GM19351 (cell line): ENCODE data around the gene MYO1E.
"Not testable (repeated sequence)": the region's sequence is repeated elsewhere in the genome, so short reads cannot be mapped to it uniquely, and the experiment has no call there.

Experiments used
- ATAC-seq: cut with Tn5 transposase; IDR thresholded peaks from one replicate; pipeline ENCODE4 v1.9.1; 2021; ENCODE audit warnings: mild to moderate bottlenecking, moderate library complexity; ENCODE audit not compliant: unreplicated experiment

MYO1E gene

DNA sequence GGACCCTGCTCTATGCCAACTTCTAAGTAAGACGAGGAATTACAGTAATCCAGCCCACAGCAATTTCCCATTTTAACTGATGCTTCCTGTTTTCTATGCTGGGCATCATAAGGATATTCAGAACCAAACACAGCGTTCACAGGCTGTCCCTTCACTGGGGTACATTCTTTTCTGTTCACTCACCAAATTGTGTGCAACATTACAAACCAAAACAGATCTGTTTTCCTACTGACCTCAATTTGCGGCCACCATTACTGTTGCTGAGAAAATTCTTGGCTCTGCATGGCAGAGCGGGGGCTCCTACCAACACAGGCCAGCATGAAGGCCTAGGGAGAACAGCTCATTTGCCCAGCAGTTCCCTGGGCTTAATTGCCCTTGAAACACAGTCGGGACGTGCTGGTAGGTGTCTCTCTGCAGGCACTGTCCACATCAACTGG, 76.5 kb downstream of the MYO1E start:
- ATAC-seq: no peak

DNA sequence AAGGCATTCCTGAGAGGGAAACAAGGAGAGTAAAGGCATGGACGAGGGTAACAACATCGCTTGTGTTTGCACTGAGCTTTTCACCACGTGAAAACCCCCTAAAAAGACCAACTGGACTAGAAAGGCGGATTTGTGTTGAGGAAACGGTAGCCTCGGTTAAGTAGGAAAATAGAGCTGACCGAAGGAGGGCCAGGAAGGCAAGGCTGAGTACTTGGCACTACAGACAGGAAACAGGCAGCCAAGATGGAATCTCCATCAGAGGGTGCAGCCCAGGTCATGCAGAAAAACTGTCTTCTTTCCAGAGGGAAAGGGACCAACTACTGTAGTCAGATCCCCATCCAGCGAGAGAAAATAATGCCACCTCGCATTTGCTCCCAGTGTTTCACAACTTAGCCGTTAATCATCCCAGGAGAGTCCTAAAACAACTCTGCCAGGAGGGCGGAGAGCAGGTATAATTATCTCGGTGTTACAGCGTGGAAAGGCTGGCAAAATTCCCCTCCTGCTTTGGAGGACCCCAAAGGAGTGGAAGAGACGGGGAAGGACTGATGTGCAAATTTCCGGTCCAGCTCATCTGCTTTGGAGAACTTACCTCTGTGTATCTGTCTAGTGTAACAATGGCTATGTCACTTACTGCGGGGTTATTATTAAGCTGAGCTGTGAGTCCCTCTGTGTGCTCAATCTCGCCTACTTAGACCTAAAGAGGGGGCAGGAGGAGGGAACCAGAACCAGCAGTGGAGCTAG, 77.2 kb downstream of the MYO1E start:
- no peak for ATAC-seq

DNA sequence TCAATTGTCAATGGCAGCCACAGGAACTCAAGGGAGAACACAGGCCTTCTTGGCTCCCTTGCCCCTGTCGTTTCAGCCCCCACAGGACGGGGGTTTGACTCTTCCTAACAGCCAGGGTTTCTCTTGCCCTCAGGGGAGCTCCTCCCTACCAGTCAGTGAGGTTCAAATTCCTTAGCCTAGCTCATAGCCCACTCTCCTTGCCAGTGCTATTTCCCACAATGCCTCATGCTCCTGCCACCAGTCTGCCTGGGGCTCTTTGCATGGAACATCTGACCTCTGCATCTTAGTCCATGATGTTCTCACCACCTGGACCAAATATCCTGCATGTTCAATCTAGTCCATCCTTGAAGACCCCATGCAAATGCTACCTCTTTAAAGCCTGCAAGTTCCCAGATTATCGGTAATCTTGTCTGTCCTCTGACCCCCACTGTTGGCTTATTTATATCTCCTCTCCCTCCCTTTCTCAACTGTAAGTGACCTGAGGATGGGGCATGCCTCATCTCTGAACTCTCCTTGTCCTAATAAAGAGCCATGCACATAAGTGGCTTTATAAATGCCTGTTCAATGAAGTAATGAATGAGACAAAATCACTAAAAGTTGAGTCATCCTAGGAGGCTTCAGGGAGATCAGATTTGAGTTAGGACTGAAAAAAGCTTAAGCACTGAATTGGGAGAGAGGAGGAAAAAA, 78.0 kb downstream of the MYO1E start:
- ATAC-seq: no peak

DNA sequence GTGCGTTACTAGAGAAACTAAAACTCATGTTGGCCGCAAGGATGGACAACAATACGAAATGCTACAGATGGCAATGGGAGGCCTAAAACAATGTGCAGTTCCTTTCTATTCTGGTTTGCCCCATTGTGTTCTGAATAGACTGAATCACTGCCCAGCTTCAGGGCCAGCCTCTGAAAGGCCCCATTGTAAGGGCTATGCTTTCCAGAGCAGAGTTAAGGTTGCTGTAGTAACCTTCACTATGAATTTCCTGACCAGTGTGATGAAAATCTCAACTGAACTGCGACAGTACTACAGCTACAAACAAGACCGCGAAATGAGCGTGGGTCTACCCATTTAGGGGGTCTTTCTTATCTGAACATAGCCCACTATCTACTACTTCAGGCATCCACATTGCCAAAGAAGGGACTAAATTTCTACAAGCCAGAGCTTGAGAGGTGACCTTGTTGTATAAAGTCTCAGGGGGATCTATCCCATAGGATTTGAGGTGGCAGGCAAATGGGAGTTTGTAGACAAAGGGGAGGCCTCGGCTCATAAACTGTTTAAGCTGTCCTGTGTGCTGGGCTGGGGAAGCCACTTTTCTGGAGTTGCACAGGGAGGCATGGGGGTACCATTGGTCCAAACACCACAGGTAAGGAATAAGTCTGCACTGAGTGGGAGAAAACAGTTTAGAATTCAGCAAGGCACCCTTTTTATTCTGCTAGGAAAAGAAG, 80.1 kb downstream of the MYO1E start:
- no peak for ATAC-seq

DNA sequence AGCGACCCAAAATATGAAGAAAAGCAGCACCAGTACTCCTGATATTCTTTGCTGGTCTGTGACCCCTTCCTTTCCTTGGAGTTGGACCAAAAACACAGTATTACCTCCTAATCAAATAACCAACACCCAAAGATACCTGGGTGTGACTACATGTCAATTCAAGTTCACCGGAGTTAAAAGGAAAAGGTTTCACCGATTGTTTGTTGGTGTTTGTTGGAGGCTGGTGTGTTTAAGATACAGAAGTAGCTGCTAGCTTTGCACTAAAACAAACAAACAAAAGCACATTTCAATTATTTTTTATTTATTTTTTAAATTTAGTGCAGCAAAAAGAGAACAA, 81.5 kb downstream of the MYO1E start:
- ATAC-seq: no peak

DNA sequence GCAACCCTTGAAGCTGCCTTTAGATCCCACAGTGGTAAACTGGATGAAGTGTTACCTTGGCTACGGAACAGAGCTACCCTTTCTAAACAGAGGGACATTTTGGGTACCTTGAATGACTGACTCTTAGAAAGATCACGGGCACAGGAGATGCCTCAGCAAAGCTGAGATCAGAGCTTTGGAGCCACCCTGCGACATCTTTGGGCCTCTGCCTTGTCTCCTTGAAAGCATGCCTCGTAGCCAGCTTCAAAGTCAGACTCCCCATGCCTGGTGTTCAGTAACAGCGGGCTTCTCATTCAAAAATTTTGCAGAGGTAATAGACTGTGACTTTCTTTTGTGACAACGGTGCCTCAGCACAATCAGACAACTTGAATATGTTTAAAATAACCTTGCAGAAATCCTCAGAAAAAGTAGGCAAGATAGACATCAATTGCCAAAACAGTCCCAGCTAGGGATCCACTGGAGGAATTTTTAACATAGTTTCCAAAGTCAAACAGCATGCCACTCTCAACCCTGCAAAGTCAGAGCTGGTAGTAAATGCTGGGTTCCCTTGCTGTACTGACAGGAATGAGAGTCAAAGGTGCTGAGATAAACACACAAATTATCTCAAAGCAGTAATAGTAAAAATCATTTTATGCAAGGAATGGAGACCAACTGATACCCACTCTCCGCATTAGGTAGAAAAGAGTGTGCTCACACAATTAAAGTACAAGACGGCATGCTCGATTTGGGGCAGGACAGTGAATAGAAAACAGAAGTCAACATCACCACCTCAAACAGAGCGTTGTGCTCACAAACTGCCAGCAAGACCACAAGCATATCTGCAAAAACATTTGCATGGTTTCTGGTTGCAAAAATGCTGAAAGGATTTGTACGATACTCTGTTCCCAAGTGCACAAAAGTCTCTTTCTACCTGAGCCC, 82.1 kb downstream of the MYO1E start:
- no peak for ATAC-seq

DNA sequence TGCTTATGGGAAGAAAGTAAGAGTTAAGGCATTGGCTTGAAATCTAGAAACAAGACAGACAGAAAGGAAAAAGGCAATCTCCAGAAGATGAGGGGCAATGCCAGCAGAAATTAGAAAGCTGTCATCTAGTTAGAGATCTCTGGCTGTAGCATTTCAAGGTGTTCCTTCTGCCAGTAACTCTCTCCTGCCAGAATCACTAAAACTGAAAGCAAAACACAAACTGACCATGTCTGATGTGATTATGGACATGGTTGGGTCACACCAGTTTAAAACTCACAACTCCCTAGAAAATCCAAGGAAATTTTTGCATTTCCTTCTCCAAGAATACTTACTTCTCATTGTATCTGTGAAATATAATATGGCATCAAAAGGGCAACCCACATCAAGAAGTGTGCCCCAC, 83.1 kb downstream of the MYO1E start:
- no peak for ATAC-seq

DNA sequence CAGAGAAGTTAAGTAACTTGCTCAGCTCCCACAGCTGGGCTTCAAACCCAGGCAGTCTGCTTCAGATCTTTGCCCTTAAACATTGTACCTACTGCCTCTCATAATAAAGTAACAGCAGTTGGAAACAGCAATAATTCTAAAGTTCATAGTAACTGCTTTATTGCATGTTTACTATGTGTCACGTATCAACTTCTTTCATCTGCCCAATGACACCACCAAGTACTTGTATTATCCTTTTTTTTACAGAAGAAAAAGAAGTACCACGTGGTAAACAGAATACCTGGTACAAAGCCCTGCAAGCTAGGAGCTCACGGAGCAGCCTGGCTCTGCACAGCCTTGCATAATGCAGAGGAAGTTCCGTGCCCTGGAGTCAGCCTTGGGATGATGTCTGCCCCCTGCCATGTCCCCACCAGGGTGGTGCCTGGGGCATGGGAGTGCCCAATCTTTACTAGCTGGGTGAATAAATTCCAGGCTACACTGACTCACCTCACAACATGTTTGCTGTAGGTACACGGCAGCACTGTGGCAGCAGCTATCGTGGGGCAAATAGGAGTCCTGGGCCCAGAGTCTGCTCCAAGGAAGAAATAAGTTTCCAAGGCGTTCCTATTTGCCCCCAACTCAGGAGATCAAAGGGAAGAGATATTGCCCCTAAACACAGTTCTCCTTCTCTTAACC, 88.8 kb downstream of the MYO1E start:
- ATAC-seq: no peak

DNA sequence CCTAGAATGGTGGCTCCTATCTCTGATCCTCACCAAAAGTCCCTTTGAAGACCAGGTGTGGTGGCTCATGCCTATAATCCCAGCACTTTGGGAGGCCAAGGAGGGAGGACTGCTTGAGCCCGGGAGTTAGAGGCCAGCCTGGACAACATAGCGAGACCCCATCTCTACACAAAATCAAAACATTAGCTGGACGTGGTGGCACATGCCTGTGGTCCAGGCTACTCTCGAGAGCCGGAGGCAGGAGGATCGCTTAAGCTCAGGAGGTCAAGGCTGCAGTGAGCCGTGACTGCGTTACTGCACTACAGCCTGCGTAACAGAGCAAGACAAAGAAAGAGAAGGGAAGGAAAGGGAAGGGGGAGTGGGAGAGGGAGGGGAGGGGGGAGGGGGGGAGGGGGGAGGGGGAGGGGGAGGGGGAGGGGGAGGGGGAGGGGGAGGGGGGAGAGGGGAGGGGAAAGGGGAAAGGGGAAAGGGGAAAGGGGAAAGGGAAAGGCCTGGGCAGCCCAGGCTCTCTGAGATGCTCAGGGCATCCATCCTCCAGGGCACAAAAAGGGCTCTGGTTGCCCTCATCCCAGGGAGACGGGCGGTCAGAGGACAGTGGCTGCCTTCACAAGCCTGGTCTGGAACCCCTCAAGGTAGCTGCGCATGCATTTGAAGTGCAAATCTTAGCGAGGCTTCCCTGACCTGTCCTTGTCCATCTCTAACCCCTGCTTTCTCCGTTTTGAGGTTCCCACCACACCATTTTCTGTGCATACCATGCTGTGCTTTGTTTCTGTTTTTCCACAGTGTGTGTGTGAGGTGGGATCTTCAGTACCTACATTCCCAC, 89.9 kb downstream of the MYO1E start:
- ATAC-seq: no peak

DNA sequence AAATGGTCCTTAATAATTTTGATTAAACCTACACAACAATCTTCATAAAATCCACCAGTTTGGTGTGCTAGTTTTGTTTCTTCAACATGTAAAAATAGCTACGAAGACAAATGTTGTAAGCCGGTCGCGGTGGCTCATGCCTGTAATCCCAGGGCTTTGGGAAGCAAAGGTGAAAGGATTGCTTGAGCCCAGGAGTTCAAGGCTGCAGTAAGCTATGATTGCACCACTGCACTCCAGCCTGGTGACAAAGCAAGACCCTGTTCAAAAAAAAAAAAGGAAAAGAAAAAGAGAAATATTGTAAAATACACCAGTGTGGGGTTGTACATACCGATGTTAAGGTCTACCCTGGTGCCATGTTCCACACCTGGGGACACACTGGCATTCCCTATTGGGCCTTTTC, 91.0 kb downstream of the MYO1E start:
- ATAC-seq: no peak

DNA sequence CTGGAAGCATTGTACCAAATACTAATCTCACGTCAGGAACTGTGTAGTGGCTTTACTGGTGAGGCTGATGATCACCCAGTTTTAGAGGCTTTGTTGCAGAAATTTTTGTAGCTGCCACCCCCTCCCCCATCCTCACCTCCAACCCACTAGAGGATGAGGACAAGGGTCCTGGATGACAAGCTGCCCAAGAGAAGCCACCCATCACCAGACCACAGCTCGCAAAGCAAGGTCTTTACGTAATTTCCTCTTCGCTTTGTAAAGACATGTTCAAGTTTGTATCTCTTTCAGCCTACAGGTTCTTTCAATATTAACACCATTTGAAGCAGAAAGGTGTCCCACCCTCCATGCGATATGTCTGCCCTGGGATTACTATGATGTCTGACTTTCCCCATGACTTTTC, 91.8 kb downstream of the MYO1E start:
- ATAC-seq: no peak

DNA sequence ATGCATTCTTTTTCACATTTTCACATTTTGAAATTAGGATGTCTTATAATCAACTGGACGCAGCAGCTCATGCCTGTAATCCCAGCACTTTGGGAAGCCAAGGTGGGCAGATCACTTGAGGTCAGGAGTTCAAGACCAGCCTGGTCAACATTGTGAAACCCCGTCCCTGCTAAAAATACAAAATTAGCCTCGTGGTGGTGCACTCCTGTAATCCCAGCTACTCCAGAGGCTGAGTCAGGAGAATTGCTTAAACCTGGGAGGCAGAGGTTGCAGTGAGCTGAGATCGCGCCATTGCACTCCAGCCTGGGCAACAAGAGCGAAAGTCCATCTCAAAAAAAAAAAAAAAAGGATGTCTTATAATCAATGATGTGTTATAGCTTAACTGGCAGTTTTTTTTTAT, 92.4 kb downstream of the MYO1E start:
- not testable (repeated sequence) for ATAC-seq

DNA sequence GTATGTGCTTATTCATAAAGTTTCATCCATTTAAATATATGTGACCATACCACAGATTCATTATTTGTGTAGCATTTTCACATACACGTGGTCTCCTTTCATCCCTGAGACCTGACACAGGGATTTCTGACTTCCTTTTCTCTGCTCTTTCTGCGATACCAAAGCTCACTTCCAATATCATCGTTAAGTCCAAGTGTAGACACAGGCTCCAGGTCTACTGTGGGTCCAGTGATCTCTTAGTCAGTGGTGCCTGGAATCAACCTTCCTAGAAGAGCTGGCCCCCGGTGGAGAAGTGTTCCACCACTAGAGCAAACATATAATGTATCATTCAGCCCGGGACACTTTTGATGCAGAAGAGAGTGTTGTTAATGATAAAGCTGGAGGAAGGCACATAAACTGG, 93.6 kb downstream of the MYO1E start:
- ATAC-seq: no peak

DNA sequence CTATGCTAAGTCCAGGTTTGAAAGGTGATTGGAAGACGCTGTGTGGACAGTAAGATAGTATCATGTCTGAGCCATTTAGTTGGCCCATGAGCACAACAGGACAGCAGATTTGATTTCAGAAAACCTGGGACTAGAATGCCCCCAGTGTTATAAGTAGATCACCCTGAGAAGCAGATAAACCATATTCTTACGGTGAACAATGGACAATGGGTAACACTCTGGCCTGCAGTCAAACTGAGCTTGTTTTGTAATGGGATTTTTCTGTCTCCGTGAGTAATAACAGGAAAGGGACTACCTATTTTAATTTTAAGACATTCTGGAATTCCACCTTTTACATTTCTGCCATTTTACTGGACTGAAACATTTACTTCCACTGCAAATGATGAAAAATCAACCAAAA, 94.6 kb downstream of the MYO1E start:
- no peak for ATAC-seq

DNA sequence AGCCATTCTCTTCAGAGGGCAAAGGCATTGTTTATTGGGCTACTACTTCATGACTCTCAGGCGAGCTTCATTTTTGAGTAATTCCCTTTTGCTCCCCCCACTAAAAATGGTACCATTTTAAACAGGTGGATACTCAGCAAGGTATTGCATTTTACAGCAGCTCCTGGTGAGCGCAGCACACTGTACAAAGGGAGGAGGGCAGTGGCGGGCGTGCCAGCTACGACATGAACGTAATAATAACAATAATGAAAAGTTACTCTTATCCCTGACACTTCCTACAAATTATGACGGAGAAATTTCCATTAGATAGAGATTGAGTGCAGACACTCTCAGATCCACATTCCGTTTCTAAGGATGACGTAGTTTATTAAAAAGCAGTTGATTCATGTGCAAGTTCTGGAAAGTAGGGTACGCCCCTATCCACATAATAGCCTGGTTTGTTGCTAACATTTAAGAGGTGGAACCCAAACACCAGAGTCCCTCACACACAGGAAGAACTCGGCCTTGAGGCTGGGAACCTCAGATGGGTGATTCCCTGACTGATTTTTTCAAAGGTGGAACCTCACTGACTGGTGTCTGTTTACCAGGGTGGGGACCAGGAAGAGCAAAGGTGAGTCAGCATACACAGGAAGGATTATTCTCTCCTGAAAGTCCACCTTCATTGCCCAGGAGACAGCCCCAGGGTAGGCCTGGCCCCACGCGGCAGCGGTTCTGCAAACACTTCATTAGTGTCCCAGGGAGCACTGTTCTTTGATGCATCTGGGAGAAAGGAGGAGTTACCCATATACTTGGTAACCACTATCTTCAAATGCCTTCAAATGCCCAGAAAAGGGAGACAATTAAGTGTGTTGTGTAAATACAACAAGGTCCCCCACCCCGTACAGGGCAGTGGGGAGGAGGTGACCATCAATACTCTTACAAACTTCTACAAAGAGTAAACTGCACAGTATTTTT, 96.2 kb downstream of the MYO1E start:
- no peak for ATAC-seq

DNA sequence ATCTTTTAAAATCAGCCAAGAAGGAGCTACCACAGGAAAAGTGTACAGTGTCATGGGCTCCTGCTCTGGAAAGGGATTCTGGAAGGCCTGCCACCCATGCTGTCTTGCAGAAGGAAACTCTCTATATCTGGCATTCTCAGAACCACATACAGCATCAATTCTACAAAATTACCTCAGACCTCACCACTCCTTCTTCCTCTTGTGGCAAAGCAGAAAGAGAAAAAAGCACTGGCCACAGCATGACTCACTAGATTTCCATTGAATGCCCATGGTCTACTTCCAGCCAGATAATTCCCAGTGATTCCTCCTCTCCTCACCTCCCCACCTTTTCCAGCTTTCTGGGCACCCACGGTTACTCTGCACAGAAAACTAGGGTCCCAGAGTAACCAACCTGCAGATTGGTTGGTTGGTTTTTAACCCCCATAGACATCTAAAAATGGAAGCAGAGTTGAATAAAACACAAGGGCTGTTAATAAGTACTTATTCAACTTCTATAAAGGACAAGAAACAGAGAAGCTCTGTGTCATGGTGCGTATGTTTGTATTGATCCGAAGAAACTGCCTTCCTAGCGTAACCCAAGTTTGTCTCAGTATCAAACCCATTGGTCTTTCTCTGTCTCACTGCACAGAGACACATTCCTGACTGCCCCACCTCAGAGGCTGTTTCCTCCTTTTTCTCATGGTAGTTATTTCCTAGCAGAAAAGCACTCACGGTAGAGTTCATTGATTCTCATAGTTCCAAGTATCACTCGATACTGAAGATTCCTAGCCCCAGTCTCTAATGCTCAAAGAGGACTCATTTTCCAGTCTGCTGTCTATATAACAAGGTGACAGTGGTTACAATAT, 98.3 kb downstream of the MYO1E start:
- ATAC-seq: no peak

DNA sequence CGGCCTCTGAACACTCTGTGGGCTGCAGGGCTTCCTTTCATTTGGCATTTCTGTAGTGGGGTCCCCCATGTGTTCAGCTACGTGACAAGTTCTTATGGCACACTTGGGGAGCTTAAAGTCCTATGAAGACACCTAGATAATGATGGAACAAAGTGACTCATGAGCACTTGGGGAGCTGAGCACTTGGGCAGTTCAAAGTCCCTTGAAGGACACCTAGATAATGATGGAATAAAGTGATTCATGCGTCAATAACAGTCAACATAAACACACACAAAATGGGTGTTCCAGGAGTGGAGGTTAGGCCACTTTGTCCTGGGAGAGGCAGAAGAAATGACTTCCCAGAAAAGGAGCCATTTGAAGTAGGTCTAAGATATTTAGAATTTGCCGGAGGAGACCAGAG, 99.4 kb downstream of the MYO1E start:
- ATAC-seq: no peak
